ENCODE measurements around the gene PIGN.

The PIGN gene

DNA sequence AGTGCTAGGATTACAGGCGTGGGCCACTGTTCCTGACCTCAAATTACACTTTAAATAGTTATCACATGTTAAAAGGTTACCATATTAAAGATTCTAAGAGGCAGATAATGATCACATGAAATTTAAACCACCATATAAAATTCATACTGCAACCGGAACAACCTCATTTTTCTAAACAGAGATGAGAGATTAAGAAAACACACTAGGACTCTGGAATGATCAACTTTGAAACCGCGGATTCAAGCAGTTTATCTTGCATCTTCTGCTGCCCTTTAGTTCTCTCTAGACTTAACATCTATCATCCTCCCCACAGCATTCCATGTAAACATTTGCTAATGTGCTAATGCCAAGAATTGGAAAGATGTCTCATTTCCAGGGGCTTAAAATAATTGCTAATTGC lies 115.8 kb downstream of the PIGN start:
- H3K27ac ChIP-seq (ENCODE audit: low read depth in 2 of 2, low read length in 2 of 2): no peak overlapping the region
- H3K9ac ChIP-seq (ENCODE audit: low read depth in 1 of 2, low read length in 2 of 2): no peak overlapping the region
- no peaks in the 10 kb centered on the region for H3K27me3 ChIP-seq (ENCODE audit: control insufficient read depth in 2 of 2, insufficient read depth in 2 of 2, low read length in 2 of 2)
- H3K4me3 ChIP-seq (ENCODE audit: low read length in 2 of 2): no peak overlapping the region
- H3K36me3 ChIP-seq (ENCODE audit: control insufficient read depth in 2 of 2, insufficient read depth in 2 of 2, low read length in 2 of 2): no peaks in the 10 kb centered on the region
- H3K9me3 ChIP-seq (ENCODE audit: control insufficient read depth in 2 of 2, low read length in 2 of 2): no peaks in the 10 kb centered on the region
- no peaks in the 10 kb centered on the region for H3K4me1 ChIP-seq (ENCODE audit: control insufficient read depth in 2 of 2, insufficient read depth in 2 of 2, low read length in 2 of 2)

DNA sequence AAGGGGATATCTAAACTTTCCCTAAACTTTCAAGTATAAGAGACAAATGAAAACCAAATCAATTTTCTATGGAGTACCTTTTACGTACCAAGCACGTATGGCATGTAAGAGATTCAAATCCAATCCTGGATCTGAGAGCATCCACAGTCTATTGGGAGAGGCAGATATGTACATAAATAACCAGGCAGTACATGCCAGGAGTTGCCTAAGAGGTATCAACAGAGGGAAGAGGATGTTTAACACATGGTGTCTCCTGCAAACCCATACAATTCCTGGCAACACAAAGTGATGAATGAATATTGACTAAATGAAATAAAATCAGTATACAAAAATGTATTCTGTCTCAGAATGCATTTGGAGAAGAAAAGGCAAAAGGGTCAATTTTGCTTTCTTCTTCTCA lies 116.6 kb downstream of the PIGN start:
- Histone ChIP-seq H3K36me3 (ENCODE audit: control insufficient read depth in 2 of 2, insufficient read depth in 2 of 2, low read length in 2 of 2) (no peaks in the 10 kb centered on the region), H3K4me1 (ENCODE audit: control insufficient read depth in 2 of 2, insufficient read depth in 2 of 2, low read length in 2 of 2) (no peaks in the 10 kb centered on the region), H3K9ac (ENCODE audit: low read depth in 1 of 2, low read length in 2 of 2) (no peak overlapping the region), H3K4me3 (ENCODE audit: low read length in 2 of 2) (no peak overlapping the region), H3K27ac (ENCODE audit: low read depth in 2 of 2, low read length in 2 of 2) (no peak overlapping the region), H3K9me3 (ENCODE audit: control insufficient read depth in 2 of 2, low read length in 2 of 2) (no peaks in the 10 kb centered on the region), H3K27me3 (ENCODE audit: control insufficient read depth in 2 of 2, insufficient read depth in 2 of 2, low read length in 2 of 2) (no peaks in the 10 kb centered on the region)

DNA sequence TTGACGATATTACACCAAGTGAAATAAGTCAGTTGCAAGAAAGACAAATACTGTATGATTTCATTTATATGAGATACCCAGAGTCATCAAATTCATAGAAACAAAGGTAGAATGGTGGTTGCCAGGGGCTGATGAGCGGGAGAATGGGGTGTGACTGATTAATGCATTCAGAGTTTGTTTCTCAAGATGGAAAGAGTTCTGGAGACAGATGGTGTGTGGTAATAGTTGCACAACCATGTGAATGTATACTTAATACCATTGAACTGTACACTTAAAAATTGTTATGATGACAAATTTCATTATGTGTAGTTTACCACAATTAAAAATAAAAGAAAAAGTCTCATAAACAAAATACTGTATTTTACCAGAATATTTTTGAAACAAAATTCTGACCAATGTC lies 117.3 kb downstream of the PIGN start:
- no peaks in the 10 kb centered on the region for H3K9me3 ChIP-seq (ENCODE audit: control insufficient read depth in 2 of 2, low read length in 2 of 2)
- H3K4me1 ChIP-seq (ENCODE audit: control insufficient read depth in 2 of 2, insufficient read depth in 2 of 2, low read length in 2 of 2): no peaks in the 10 kb centered on the region
- H3K9ac ChIP-seq (ENCODE audit: low read depth in 1 of 2, low read length in 2 of 2): no peak overlapping the region
- H3K36me3 ChIP-seq (ENCODE audit: control insufficient read depth in 2 of 2, insufficient read depth in 2 of 2, low read length in 2 of 2): no peaks in the 10 kb centered on the region
- no peak overlapping the region for H3K4me3 ChIP-seq (ENCODE audit: low read length in 2 of 2)
- H3K27ac ChIP-seq (ENCODE audit: low read depth in 2 of 2, low read length in 2 of 2): no peak overlapping the region
- H3K27me3 ChIP-seq (ENCODE audit: control insufficient read depth in 2 of 2, insufficient read depth in 2 of 2, low read length in 2 of 2): no peaks in the 10 kb centered on the region

DNA sequence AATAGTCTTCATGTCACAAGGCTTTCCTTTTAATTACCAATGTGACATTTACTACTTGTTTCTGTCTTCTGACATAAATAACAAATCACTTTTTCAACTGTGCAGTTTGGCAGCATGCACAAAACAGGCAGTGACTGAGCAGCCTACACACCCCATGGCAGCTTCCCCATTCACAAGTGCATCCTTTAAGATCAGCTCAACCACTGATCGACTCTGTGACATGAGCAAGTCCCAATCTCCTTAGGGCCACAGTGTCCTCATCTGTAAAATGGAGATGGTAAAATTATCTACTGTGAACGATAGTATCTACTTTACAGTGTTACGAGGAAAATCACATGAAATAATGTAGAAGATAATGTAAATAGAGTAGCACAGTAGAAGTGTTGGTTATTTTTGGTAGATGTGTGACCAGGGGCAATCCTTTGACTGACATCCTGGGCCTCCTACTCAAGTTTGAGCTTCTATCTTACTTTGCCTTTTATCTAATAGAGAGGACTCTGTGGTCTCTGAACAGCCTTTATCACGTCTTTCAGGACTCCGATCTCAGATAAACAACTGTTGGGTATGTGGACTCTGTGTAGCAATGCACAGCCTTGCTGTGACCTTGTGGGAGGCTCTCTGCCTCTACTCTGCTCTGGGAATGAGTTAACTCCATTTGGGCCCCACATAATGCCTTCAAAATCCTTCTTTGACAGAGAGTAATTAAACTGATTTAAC lies 120.6 kb downstream of the PIGN start:
- no peaks in the 10 kb centered on the region for H3K36me3 ChIP-seq (ENCODE audit: control insufficient read depth in 2 of 2, insufficient read depth in 2 of 2, low read length in 2 of 2)
- H3K9ac ChIP-seq (ENCODE audit: low read depth in 1 of 2, low read length in 2 of 2): no peak overlapping the region
- no peaks in the 10 kb centered on the region for H3K27me3 ChIP-seq (ENCODE audit: control insufficient read depth in 2 of 2, insufficient read depth in 2 of 2, low read length in 2 of 2)
- H3K4me1 ChIP-seq (ENCODE audit: control insufficient read depth in 2 of 2, insufficient read depth in 2 of 2, low read length in 2 of 2): peaks cover 0 to 2% of the 10 kb centered on the region in 2 donors
- no peak overlapping the region for H3K4me3 ChIP-seq (ENCODE audit: low read length in 2 of 2)
- no peaks in the 10 kb centered on the region for H3K9me3 ChIP-seq (ENCODE audit: control insufficient read depth in 2 of 2, low read length in 2 of 2)
- no peak overlapping the region for H3K27ac ChIP-seq (ENCODE audit: low read depth in 2 of 2, low read length in 2 of 2)

DNA sequence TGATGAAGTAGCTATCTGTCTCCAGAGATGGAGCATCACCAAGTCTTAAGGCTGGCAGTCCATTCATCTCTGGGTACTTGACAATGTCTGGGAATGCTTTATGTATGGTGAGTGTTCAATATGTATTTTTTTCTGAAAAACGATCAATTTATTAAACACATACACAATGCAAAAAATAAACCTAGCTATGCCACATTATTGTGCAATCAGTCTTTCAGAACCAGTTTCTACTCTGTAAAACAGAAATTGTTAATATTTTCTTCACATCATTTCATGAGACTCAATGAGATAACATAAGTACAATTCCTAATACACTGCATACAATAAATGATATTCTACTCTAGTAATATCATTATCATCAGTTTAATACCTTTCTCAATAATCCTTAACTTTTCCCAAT lies 122.5 kb downstream of the PIGN start:
- Histone ChIP-seq H3K4me3 (ENCODE audit: low read length in 2 of 2) (no peak overlapping the region), H3K36me3 (ENCODE audit: control insufficient read depth in 2 of 2, insufficient read depth in 2 of 2, low read length in 2 of 2) (no peaks in the 10 kb centered on the region), H3K9ac (ENCODE audit: low read depth in 1 of 2, low read length in 2 of 2) (no peak overlapping the region)

DNA sequence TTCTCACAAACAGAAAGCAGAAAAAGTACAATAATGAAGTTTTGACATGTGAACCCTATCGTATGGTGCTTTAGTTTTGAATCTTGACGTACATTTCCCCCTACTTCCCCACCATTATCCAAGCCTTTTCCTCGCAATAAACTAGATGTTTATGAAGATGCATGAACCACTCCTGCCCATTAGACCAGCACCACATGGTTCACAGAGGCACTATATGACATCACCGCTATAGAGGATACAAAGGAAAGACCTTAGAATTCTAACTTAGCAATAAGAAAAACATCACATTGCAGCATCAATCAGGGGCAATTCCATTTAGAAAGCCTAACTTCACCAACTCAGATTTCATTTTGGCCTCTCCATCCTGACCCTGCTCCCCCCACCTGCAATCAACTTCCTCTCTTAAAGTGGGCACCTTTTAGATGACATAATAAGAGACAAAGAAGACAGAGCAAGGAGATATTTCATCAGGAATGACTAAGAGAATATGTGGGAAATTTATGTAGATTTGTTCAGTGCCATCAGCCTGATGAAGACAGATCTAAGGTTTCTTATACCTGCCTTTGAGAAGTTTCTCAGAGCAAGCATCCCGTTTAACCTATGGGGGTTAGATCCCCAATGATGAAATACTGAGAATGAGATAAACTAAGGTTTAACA lies 124.9 kb downstream of the PIGN start:
- no peak overlapping the region for H3K27ac ChIP-seq (ENCODE audit: low read depth in 2 of 2, low read length in 2 of 2)
- H3K4me3 ChIP-seq (ENCODE audit: low read length in 2 of 2): no peak overlapping the region
- no peaks in the 10 kb centered on the region for H3K27me3 ChIP-seq (ENCODE audit: control insufficient read depth in 2 of 2, insufficient read depth in 2 of 2, low read length in 2 of 2)
- peaks cover 0 to 4% of the 10 kb centered on the region in 2 donors for H3K4me1 ChIP-seq (ENCODE audit: control insufficient read depth in 2 of 2, insufficient read depth in 2 of 2, low read length in 2 of 2)
- no peaks in the 10 kb centered on the region for H3K9me3 ChIP-seq (ENCODE audit: control insufficient read depth in 2 of 2, low read length in 2 of 2)
- H3K9ac ChIP-seq (ENCODE audit: low read depth in 1 of 2, low read length in 2 of 2): no peak overlapping the region
- H3K36me3 ChIP-seq (ENCODE audit: control insufficient read depth in 2 of 2, insufficient read depth in 2 of 2, low read length in 2 of 2): no peaks in the 10 kb centered on the region

More for the DNA sequence above, 122.5 kb downstream of the PIGN start:
- H3K9me3 ChIP-seq (ENCODE audit: control insufficient read depth in 2 of 2, low read length in 2 of 2): no peaks in the 10 kb centered on the region
- no peak overlapping the region for H3K27ac ChIP-seq (ENCODE audit: low read depth in 2 of 2, low read length in 2 of 2)
- H3K27me3 ChIP-seq (ENCODE audit: control insufficient read depth in 2 of 2, insufficient read depth in 2 of 2, low read length in 2 of 2): no peaks in the 10 kb centered on the region
- H3K4me1 ChIP-seq (ENCODE audit: control insufficient read depth in 2 of 2, insufficient read depth in 2 of 2, low read length in 2 of 2): peaks cover 0 to 4% of the 10 kb centered on the region in 2 donors

DNA sequence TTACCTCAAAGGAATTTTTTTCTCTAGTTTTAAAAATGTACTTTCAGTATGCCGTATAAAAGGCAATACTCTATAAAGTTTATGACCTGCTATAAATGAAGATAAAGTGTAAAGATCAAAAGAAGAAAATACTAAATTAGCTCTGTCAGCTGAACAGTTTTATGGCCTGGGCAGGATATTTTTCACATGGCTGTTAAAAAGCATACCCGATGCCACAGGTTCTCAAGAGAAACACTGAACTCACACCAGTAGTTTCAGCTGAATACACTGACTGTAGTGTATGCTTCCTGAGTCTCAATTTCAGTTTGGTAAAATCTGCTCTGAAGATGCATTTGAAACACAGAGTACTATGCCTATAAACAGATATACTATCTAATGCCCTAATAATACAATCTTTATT lies 126.0 kb downstream of the PIGN start:
- Histone ChIP-seq H3K27me3 (ENCODE audit: control insufficient read depth in 2 of 2, insufficient read depth in 2 of 2, low read length in 2 of 2) (no peaks in the 10 kb centered on the region), H3K9ac (ENCODE audit: low read depth in 1 of 2, low read length in 2 of 2) (no peak overlapping the region), H3K4me3 (ENCODE audit: low read length in 2 of 2) (peak overlapping the region in 1 of 2 donors; percentile 11), H3K4me1 (ENCODE audit: control insufficient read depth in 2 of 2, insufficient read depth in 2 of 2, low read length in 2 of 2) (peaks cover 0 to 4% of the 10 kb centered on the region in 2 donors), H3K27ac (ENCODE audit: low read depth in 2 of 2, low read length in 2 of 2) (no peak overlapping the region), H3K9me3 (ENCODE audit: control insufficient read depth in 2 of 2, low read length in 2 of 2) (no peaks in the 10 kb centered on the region), H3K36me3 (ENCODE audit: control insufficient read depth in 2 of 2, insufficient read depth in 2 of 2, low read length in 2 of 2) (no peaks in the 10 kb centered on the region)

DNA sequence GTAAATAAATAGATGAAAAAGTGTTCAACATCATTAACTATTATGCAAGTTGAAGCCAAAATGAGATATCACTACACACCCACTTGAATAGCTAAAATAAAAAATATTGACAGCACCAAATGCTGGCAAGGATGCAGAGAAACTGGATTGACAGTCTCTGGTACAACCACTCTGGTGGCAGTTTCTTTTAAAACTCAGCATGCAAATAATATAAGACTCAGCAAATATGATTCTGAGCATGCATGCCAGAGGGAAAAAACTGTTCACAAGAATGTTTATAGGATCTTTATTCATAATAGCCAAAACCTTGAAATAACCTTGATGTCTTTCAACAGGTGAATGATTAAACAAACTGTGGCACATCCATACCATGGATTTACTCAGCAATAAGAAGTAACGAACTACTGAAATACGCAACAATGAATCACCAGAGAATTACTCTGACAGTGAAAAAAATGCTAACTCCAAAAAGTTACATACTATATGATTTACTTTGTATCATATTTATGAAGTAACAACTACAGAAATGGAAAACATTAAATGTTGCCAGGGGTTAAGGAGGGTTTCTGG lies 131.8 kb downstream of the PIGN start:
- no peak overlapping the region for H3K4me3 ChIP-seq (ENCODE audit: low read length in 2 of 2)
- H3K27me3 ChIP-seq (ENCODE audit: control insufficient read depth in 2 of 2, insufficient read depth in 2 of 2, low read length in 2 of 2): no peaks in the 10 kb centered on the region
- H3K4me1 ChIP-seq (ENCODE audit: control insufficient read depth in 2 of 2, insufficient read depth in 2 of 2, low read length in 2 of 2): peaks cover 0 to 2% of the 10 kb centered on the region in 2 donors
- no peaks in the 10 kb centered on the region for H3K9me3 ChIP-seq (ENCODE audit: control insufficient read depth in 2 of 2, low read length in 2 of 2)
- no peak overlapping the region for H3K9ac ChIP-seq (ENCODE audit: low read depth in 1 of 2, low read length in 2 of 2)
- H3K27ac ChIP-seq (ENCODE audit: low read depth in 2 of 2, low read length in 2 of 2): no peak overlapping the region
- H3K36me3 ChIP-seq (ENCODE audit: control insufficient read depth in 2 of 2, insufficient read depth in 2 of 2, low read length in 2 of 2): no peaks in the 10 kb centered on the region

DNA sequence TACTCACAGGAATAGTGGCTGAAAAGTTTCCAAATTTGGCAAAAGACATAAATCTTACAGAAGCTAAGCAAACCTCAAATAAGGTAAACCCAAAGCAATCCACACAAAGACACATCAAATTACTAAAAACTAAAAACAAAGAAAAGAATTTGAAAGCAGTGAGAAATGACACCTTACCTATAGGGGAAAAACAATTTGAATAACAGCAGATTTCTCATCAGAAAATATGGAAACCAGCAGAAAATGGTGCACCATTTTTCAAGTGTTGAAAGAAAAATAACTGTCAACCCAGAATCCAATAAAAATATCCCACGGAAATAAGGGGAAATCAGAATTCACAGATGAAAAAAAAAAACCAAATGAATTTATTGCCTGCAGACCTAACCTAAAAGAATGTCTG lies 138.6 kb downstream of the PIGN start:
- H3K27ac ChIP-seq (ENCODE audit: low read depth in 2 of 2, low read length in 2 of 2): no peak overlapping the region

DNA sequence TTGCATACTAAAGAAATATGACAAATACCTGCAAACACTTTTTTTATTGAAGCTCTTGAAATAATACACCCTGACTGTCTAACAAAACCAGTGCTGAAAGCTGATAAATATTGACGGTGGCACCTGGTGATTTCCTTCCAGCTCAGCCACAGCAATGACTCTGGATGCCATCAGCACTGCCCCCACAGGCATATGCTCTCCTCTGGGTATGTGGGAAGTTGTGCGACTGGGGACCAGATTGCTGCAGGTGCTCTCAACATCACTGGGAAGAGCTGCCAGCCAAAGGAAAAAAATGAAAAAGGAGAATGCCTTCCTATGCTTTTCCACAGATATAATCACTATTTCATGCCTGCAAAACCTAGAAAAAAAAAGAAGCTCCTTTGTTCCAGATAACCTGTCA lies 141.5 kb downstream of the PIGN start:
- Histone ChIP-seq H3K9me3 (ENCODE audit: control insufficient read depth in 2 of 2, low read length in 2 of 2) (peaks cover 0 to 3% of the 10 kb centered on the region in 2 donors), H3K36me3 (ENCODE audit: control insufficient read depth in 2 of 2, insufficient read depth in 2 of 2, low read length in 2 of 2) (peaks cover 0 to 6% of the 10 kb centered on the region in 2 donors), H3K27me3 (ENCODE audit: control insufficient read depth in 2 of 2, insufficient read depth in 2 of 2, low read length in 2 of 2) (no peaks in the 10 kb centered on the region), H3K4me3 (ENCODE audit: low read length in 2 of 2) (no peak overlapping the region), H3K9ac (ENCODE audit: low read depth in 1 of 2, low read length in 2 of 2) (no peak overlapping the region), H3K4me1 (ENCODE audit: control insufficient read depth in 2 of 2, insufficient read depth in 2 of 2, low read length in 2 of 2) (no peaks in the 10 kb centered on the region), H3K27ac (ENCODE audit: low read depth in 2 of 2, low read length in 2 of 2) (no peak overlapping the region)

More for the DNA sequence above, 138.6 kb downstream of the PIGN start:
- Histone ChIP-seq H3K27me3 (ENCODE audit: control insufficient read depth in 2 of 2, insufficient read depth in 2 of 2, low read length in 2 of 2) (no peaks in the 10 kb centered on the region), H3K4me1 (ENCODE audit: control insufficient read depth in 2 of 2, insufficient read depth in 2 of 2, low read length in 2 of 2) (no peaks in the 10 kb centered on the region), H3K9ac (ENCODE audit: low read depth in 1 of 2, low read length in 2 of 2) (no peak overlapping the region), H3K36me3 (ENCODE audit: control insufficient read depth in 2 of 2, insufficient read depth in 2 of 2, low read length in 2 of 2) (peaks cover 0 to 6% of the 10 kb centered on the region in 2 donors), H3K4me3 (ENCODE audit: low read length in 2 of 2) (no peak overlapping the region), H3K9me3 (ENCODE audit: control insufficient read depth in 2 of 2, low read length in 2 of 2) (peaks cover 0 to 3% of the 10 kb centered on the region in 2 donors)

All from mucosa of rectum (tissue), 2 donors.